Subcutaneous preadipocyte (primary cell): Measurements from ENCODE around the gene MCTP2. TPM values are rescaled to one million over a fixed set of nuclear protein-coding genes. Genes with fewer than 3 reads are reported as not detected.

Source experiments
- total RNA-seq: library from RNA; depleted of rRNA; stranded (reverse); fragments of >200 nt; gene quantifications from 2 replicates; pipeline ENCODE4 v1.2.3, GENCODE V29; 2012

MCTP2 gene, protein sequence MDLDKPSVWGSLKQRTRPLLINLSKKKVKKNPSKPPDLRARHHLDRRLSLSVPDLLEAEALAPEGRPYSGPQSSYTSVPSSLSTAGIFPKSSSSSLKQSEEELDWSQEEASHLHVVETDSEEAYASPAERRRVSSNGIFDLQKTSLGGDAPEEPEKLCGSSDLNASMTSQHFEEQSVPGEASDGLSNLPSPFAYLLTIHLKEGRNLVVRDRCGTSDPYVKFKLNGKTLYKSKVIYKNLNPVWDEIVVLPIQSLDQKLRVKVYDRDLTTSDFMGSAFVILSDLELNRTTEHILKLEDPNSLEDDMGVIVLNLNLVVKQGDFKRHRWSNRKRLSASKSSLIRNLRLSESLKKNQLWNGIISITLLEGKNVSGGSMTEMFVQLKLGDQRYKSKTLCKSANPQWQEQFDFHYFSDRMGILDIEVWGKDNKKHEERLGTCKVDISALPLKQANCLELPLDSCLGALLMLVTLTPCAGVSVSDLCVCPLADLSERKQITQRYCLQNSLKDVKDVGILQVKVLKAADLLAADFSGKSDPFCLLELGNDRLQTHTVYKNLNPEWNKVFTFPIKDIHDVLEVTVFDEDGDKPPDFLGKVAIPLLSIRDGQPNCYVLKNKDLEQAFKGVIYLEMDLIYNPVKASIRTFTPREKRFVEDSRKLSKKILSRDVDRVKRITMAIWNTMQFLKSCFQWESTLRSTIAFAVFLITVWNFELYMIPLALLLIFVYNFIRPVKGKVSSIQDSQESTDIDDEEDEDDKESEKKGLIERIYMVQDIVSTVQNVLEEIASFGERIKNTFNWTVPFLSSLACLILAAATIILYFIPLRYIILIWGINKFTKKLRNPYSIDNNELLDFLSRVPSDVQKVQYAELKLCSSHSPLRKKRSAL
- 1.5 and 3.5 TPM in 2 replicates for total RNA-seq

DNA sequence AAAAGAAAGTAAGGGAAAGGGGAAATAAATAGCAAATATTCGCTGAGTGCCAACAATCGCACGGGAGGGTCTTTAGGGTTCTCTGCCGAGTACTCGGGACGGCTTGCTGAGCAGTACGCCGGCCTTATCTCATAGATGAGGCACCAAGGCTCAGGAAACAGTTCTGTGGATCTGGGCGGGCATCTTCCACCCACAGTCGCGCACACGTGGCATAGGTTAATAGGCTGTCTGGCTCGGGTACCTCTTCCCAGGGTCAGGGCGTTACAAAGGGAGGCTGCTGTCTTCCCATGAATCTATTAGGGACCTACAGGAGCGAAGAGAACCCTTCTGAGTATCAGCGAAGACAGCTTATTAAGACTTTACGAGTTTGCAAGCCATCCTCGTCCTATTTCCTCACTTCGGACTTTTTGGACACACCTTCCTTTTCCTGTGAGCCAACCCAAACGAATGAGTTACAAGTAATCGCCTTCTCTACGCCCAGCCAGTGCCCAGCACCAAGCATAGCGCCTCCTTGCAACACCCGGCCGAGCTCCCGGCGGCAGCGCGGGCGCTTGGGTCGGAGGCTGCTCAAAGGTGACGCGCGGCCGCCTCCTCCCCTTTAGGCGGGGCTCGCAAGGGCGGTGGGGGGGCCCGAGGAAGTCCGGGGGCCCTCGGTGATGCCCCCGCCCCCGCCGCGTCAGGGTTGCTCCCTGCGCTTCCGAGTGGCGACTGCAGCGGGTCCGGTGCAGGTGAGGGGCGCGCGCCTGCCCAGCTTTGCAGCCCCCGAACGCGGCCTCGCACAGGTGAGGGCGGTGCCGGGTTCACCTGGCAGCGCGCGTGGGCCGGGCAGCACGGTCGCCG is at the start of gene MCTP2:
TSS of gene MCTP2 (plus strand) at position 679 of the 840 bp plus-strand sequence. CDS start 66,705 bp downstream, outside the sequence.

